Endodermal cell (in vitro differentiated cells): ENCODE results near the gene CDK15. TPM values are rescaled to one million over a fixed set of nuclear protein-coding genes. Genes with fewer than 3 reads are reported as not detected.

ENCODE experiments used
- DNase-seq: peaks from one replicate; pipeline ENCODE4 v3.0.0-alpha.2; 2017
- H3K27ac ChIP-seq: 2 replicates; pipeline ENCODE4 v1.5.1; 2013; ENCODE audit warnings: mild to moderate bottlenecking, low read depth, low read length, moderate library complexity
- H3K27me3 ChIP-seq: 2 replicates; pipeline ENCODE4 v1.6.1; 2013; ENCODE audit warnings: mild to moderate bottlenecking, low read length, moderate library complexity; ENCODE audit not compliant: insufficient read depth, control insufficient read depth, poor library complexity, severe bottlenecking
- H3K36me3 ChIP-seq: 2 replicates; pipeline ENCODE4 v1.7.0; 2013; ENCODE audit warnings: mild to moderate bottlenecking, low read length, moderate library complexity; ENCODE audit not compliant: control insufficient read depth, insufficient read depth
- H3K4me1 ChIP-seq: one replicate; pipeline ENCODE4 v1.7.0; 2013; ENCODE audit warnings: low read length; ENCODE audit not compliant: control insufficient read depth, insufficient read depth
- H3K4me3 ChIP-seq: 2 replicates; pipeline ENCODE4 v1.5.1; 2013; ENCODE audit warnings: mild to moderate bottlenecking, low read length, moderate library complexity
- H3K9ac ChIP-seq: 2 replicates; pipeline ENCODE4 v1.6.1; 2013; ENCODE audit warnings: mild to moderate bottlenecking, low read length, moderate library complexity; ENCODE audit not compliant: poor library complexity, severe bottlenecking; ENCODE audit errors: extremely low read depth
- H3K9me3 ChIP-seq: 2 replicates; pipeline ENCODE4 v1.6.1; 2013; ENCODE audit warnings: mild to moderate bottlenecking, low read length, moderate library complexity; ENCODE audit not compliant: control insufficient read depth
- H3K27ac Mint-ChIP-seq: 2 replicates; pipeline ENCODE4 v1.8.0; 2020; ENCODE audit warnings: mixed read lengths
- H3K27me3 Mint-ChIP-seq: 2 replicates; pipeline ENCODE4 v1.8.0; 2021; ENCODE audit warnings: mild to moderate bottlenecking, mixed read lengths; ENCODE audit not compliant: insufficient read depth
- H3K36me3 Mint-ChIP-seq: 2 replicates; pipeline ENCODE4 v1.8.0; 2020; ENCODE audit warnings: low read depth, mixed read lengths
- H3K4me1 Mint-ChIP-seq: 2 replicates; pipeline ENCODE4 v1.8.0; 2020; ENCODE audit warnings: mixed read lengths
- H3K4me3 Mint-ChIP-seq: 2 replicates; pipeline ENCODE4 v1.8.0; 2020; ENCODE audit warnings: mild to moderate bottlenecking, moderate library complexity, mixed read lengths
- H3K9me3 Mint-ChIP-seq: 2 replicates; pipeline ENCODE4 v1.8.0; 2020; ENCODE audit warnings: mild to moderate bottlenecking, mixed read lengths
- CTCF ChIP-seq: fragments of 200-600 bp; sonication (generic); conservative IDR thresholded peaks from 2 replicates; pipeline ENCODE4 v1.5.0; 2021; ENCODE audit warnings: antibody characterized with exemption, mild to moderate bottlenecking
- WGBS, 2 experiments: methylation state at CpG; one replicate each; pipeline versions ENCODE4 v1.1.5 to v1.1.7; 2013; ENCODE audit warnings: missing lambda C conversion rate in 2 of 2, mixed read lengths in 1 of 2; ENCODE audit not compliant: insufficient coverage in 1 of 2, insufficient read length in 1 of 2; 5-methylcytosine and 5-hydroxymethylcytosine counted together
- total RNA-seq, 2 donors: library from RNA; stranded (reverse); fragmentation: NEBNext Ultra II Directional in 1 of 2; extraction: Animal tissue kit (Norgen Biotek cat#: 25700) in 1 of 2; gene quantifications; 2 replicates in 1 of 2; 3 replicates in 1 of 2; pipeline ENCODE4 v1.2.1, GENCODE V29; 2021

Gene CDK15
- total RNA-seq, 2 donors from 2014 or later: 0.35 TPM; not detected in 1

GRCh38 chr2:201774546-201774945 lies 31.8 kb upstream of the CDK15 start:
- peaks cover 63% of the 10 kb centered on the region for H3K4me1 Mint-ChIP-seq
- TF ChIP-seq CTCF: no peak

GRCh38 chr2:201775326-201775725 lies 31.0 kb upstream of the CDK15 start:
- peaks cover 67% of the 10 kb centered on the region for H3K4me1 Mint-ChIP-seq
- H3K4me1 ChIP-seq: peaks cover 21% of the 10 kb centered on the region
- H3K36me3 Mint-ChIP-seq: peaks cover 12% of the 10 kb centered on the region
- no peaks in the 10 kb centered on the region for H3K9me3 ChIP-seq
- no peaks in the 10 kb centered on the region for H3K27me3 ChIP-seq
- no peak overlapping the region for H3K9ac ChIP-seq
- no peak overlapping the region for H3K4me3 Mint-ChIP-seq
- H3K27ac ChIP-seq: no peak overlapping the region
- H3K9me3 Mint-ChIP-seq: no peaks in the 10 kb centered on the region
- H3K27me3 Mint-ChIP-seq: no peaks in the 10 kb centered on the region
- peak overlapping the region; percentile 11 for H3K4me3 ChIP-seq
- 93 to 100% methylated on average over 1 of the region's 1 CpG for WGBS, 2 experiments
- DNase-seq: no peak
- peaks cover 5% of the 10 kb centered on the region for H3K36me3 ChIP-seq
- peak overlapping the region; percentile 77 for H3K27ac Mint-ChIP-seq
- no peak for TF ChIP-seq CTCF

More at GRCh38 chr2:201774546-201774945, 31.8 kb upstream of the CDK15 start:
- no peaks in the 10 kb centered on the region for H3K27me3 ChIP-seq
- H3K4me1 ChIP-seq: peaks cover 21% of the 10 kb centered on the region
- no peak overlapping the region for H3K4me3 Mint-ChIP-seq
- H3K36me3 Mint-ChIP-seq: peaks cover 12% of the 10 kb centered on the region
- no peak overlapping the region for H3K27ac ChIP-seq
- H3K27me3 Mint-ChIP-seq: no peaks in the 10 kb centered on the region
- H3K9ac ChIP-seq: no peak overlapping the region
- WGBS, 2 experiments: 94% methylated on average over 1 of the region's 2 CpGs; no CpG with 5 or more reads in 1 of the 2 experiments
- DNase-seq: no peak
- H3K27ac Mint-ChIP-seq: no peak overlapping the region
- H3K36me3 ChIP-seq: peaks cover 5% of the 10 kb centered on the region
- H3K4me3 ChIP-seq: no peak overlapping the region
- no peaks in the 10 kb centered on the region for H3K9me3 ChIP-seq
- H3K9me3 Mint-ChIP-seq: no peaks in the 10 kb centered on the region

DNA sequence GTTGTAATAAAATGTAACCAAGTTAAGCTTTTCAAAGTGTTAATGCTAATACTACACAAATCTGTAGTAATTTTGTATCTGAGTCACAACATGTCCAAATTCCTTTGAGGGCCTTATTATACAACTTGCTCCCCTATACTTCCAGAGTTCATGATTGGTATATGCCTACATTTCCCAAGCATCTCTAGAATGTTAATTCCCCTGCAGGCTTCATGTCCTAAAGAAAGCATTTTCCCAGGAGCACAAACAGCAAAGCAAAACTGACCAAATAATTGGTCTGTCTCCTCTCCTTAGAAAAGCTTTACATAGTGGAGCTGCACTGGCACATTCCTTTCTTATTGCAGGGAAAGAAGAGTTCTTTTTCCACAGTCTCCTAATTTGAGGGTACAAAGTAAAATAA lies 29.3 kb upstream of the CDK15 start:
- Histone ChIP-seq H3K4me3 (peak overlapping the region; percentile 95), H3K27me3 (no peaks in the 10 kb centered on the region), H3K36me3 (peaks cover 5% of the 10 kb centered on the region), H3K27ac (no peak overlapping the region), H3K4me1 (peaks cover 21% of the 10 kb centered on the region), H3K9me3 (no peaks in the 10 kb centered on the region), H3K9ac (no peak overlapping the region)
- peaks cover 64% of the 10 kb centered on the region for H3K4me1 Mint-ChIP-seq
- TF ChIP-seq CTCF: no peak
- no peaks in the 10 kb centered on the region for H3K27me3 Mint-ChIP-seq
- H3K27ac Mint-ChIP-seq: no peak overlapping the region
- H3K4me3 Mint-ChIP-seq: no peak overlapping the region
- H3K9me3 Mint-ChIP-seq: no peaks in the 10 kb centered on the region
- DNase-seq: no peak
- peaks cover 4% of the 10 kb centered on the region for H3K36me3 Mint-ChIP-seq
